ENCODE data around the gene SPSB1.

GRCh38 chr1:9289711-9290485 is 2.8 kb upstream of the SPSB1 start:
- TF ChIP-seq, protein P1, sequence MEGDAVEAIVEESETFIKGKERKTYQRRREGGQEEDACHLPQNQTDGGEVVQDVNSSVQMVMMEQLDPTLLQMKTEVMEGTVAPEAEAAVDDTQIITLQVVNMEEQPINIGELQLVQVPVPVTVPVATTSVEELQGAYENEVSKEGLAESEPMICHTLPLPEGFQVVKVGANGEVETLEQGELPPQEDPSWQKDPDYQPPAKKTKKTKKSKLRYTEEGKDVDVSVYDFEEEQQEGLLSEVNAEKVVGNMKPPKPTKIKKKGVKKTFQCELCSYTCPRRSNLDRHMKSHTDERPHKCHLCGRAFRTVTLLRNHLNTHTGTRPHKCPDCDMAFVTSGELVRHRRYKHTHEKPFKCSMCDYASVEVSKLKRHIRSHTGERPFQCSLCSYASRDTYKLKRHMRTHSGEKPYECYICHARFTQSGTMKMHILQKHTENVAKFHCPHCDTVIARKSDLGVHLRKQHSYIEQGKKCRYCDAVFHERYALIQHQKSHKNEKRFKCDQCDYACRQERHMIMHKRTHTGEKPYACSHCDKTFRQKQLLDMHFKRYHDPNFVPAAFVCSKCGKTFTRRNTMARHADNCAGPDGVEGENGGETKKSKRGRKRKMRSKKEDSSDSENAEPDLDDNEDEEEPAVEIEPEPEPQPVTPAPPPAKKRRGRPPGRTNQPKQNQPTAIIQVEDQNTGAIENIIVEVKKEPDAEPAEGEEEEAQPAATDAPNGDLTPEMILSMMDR (IDR thresholded peaks at IDR 0.05; ENCODE audit: insufficient read depth, low read length), result no peak
- TF ChIP-seq POLR2AphosphoS5 (IDR thresholded peaks at IDR 0.05; ENCODE audit: low read depth) (no peak), SPI1 (IDR thresholded peaks at IDR 0.05; ENCODE audit: borderline replicate concordance, low read depth) (no peak)

All from HL-60 (cell line).